Raji (cell line): ENCODE results near the gene INSRR.

ENCODE experiments used
- POLR2A ChIP-seq: IDR thresholded peaks from 2 replicates; pipeline ENCODE4 v1.6.1; 2011; ENCODE audit warnings: low read depth, low read length, control low read depth; ENCODE audit not compliant: insufficient read depth

The INSRR gene

DNA sequence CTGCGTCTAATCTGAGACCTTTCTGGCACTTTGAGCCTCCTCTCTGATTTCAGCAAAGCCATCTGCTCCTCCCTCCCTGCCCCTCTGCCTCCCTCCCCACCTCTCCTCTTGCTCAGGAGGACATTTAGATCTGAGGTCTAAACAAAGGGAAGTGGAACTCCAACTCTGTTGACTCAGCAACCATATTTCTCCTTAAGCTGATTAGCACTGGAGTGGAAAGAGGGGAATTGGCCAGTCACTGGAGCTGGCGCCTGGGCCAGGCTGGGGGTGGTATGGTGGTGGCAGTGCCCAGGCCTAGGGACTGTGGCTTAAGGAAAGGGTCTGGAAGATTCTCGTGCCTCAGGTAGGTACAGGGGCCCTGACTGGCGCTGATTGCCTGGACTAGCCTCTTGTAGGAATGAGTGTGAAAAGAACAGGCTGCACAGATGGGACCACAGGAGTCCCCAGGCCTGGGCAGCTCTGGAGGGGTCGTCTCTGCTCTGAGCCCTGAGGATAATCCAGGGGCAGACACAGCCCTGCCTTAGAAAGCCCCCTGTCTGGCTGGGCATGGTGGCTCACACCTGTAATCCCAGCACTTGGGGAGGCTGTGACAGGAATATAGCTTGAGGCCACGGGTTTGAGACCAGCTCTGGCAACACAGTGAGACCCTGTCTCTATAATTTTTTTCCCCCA, 54.2 kb downstream of the INSRR start:
- no peak for TF ChIP-seq POLR2A

DNA sequence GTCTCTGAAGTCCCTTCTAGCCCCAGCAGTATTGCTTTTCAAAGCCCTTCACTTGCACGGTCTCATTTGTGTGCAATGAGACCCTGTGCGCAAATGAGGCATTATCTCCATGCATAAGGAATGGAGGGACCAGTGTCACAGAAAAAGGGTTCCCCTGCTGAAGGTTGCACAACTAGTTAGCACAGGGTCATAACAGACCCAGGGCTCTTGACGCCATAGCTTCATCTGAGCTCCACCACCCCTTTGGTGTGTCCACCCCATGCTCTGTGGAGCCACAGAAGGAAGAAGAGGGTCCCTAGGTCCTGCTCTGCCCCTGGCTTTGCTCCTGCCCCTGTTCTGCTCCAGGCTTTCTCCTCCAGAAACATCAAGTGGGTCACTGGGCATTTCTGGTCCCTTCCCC, 54.9 kb downstream of the INSRR start:
- no peak for TF ChIP-seq POLR2A

DNA sequence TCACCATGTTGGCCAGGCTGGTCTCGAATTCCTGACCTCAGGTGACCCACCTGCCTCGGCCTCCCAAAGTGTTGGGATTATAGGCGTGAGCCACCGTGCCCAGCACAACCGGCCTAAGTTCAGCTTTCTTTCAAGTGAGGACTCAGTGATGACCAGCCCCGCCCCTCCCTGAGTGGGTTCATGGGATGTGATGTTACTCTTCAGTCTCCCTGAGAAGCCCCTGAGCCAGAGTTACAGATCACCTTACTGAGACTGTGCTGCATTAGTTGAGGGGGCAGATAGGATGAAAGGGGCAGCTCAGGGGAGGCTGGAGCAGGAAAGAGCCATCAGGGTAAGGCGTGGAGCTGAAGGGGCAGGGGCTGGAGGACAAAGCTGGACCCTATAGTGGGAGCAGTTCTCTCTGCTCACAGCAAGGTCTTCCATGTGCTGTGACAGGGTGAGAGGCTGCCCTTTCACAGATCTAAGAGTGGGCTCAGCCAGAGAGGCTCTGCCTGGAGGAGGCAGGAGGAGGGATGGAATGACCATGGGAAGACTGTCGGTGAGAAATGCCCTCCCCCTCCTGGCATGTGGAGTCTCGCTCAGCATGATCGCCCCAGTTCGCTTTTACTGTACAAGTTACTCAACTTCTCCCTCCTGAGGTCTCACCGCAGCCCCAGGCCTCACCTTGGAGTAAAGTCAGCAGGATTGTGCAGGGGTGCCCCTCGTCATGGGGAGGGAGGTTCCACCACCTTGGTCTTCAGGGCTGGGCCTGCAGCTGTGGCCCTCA, 55.6 kb downstream of the INSRR start:
- no peak for TF ChIP-seq POLR2A

DNA sequence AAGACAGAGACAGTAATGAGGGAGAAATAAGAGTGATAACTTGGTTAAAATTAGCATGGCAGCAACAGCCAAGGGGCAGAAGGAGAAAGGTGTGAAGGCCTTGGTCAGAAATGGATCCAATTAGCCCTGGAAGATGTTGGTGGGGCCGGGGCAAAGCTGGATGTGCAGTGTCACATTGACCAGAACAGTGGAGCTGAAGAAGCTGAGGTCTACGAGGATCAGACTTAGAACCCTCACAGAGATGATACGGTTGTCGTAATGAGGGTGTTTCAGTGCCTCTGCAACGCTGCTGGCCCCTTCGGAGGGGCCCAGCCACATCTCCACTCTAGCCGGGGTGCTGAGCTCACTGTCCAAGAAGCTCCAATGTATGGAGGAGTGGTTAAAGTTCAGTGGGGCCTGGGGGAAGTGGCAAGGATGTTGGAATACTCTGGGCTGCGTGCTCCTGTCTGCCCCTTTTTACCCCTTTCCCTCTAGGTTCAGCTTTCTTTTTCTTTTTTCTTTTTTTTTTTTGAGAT, 56.4 kb downstream of the INSRR start:
- no peak for TF ChIP-seq POLR2A

DNA sequence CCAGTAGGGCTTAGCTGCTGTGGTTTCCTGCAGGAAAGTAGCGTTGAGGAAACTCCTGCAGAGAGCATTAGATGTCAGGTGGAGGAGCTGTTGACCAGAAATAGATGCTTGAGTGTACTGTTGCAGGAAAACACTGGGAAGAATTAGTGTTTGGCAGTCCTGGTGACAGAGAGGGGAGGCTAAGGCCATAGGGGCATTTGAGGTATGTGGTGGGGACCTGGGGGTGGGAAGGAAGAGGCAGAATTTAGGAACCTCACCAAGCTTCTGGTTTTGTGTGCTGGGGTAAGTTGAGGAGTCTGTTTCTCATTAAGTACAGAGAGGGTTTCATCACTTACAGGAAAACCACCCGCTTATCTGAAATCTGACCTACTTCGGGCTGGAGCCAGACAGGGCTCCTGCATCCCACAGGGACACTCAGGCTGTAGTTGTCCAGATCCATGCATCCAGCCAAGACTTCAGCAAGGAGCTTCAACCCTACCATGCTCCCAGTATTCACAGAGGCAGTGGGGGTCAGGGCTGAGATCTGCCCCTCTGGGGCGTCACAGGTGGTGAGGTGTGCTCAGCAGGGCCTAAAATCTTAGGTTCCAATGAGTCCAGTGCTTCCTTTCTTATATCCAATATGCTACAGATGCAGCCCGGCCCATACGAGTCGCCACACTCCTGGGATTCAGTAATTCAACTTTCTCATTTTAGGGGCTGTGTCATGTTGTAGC, 57.4 kb downstream of the INSRR start:
- TF ChIP-seq POLR2A, result no peak

DNA sequence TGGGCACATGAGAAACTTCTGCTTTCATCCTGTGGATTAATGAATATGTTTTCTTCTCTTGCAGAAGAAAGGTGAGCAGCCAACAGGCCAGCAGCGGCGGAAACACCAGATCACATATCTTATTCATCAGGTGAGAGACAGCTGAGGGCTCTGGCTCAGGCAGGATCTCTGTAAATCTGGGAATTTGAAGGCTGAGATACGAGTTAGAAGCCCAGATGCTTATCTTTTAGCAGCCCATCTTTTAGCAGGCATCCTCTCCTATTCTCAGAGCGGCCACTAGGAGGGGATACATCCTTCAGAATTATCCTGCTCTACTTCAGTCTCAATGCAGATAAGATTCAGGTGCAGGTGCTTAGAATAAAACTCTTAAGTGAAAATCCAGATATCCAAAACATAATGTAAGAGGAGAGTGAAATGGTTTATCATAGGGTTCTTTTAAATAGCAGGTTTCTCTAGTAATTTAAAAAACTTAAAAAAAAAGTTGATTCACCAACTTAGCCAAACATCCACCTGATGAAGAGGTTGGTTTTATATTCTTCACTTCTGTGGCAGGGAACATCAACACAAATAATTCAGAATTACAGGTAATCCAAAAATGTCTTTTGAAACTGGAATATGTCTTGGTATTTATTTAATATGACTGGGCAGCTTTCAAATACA, 61.6 kb downstream of the INSRR start:
- no peak for TF ChIP-seq POLR2A

DNA sequence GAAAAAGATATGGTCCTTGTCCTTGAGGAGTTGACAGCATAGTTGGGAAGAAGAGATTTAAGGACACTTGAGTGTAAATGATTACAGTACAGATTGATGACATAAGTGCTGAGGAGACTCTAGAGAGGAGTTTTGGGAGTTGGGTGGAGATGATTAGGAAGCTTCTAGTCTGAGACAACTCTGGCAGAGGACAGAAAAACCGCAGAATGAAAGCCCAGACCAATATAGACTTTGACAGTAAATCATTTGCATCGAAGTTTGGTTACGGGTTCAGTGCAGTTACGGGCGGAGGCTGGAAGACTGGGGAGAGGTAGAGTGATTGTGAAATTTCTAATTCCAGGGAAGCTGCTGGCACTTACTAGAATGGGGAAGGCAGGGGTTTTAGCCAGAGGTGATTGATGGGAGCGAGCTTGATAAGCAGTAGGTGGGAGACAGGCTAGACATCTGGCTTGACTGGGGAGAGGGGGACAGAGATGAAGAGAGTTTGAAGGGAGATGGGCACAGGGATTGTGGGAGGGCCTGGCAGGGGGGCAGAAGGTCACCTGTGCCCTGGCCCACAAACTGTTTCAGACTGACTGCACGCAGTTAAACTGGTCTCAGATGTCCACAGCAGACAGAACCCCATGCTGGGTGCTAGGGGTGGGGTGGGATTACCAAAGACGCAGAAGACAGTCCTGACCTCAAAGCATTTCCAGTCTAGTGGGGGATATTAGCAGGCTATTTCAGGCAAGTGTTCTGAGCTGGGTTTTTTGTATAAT, 62.4 kb downstream of the INSRR start:
- no peak for TF ChIP-seq POLR2A

DNA sequence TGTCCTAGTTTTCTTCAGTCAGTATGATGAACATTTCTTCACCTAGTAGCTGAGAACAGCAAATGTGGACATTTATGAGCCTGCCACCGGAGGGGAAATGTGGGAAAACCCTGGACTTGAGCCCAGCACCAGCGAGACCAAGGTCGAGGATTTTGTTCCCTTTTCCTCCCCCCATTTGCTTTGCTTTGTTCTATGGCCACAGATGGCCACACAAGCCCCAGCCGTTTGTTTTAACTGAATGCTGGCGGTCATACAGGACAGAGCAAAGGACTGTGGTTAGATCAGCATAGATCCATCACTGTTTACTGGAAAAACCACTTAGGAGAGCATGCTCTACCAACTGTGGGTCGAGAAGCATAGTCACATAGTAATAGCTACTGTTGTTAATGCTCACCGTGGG, 63.1 kb downstream of the INSRR start:
- no peak for TF ChIP-seq POLR2A

DNA sequence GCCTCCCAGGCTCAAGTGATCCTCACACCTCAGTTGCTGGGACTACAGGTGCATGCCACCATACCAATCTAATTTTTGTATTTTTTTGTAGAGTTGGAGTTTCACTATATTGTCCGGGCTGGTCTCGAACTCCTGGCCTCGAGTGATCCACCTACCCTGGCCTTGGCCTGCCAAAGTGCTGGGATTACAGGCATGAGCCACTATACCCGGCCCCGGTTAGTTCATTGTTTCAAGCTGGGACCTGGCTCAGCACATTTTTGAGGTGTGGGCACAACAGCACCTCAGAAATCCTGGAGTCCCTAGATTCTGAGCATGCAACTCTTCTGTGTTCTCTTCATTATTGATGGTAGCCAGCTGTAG, 63.6 kb downstream of the INSRR start:
- TF ChIP-seq POLR2A, result no peak

DNA sequence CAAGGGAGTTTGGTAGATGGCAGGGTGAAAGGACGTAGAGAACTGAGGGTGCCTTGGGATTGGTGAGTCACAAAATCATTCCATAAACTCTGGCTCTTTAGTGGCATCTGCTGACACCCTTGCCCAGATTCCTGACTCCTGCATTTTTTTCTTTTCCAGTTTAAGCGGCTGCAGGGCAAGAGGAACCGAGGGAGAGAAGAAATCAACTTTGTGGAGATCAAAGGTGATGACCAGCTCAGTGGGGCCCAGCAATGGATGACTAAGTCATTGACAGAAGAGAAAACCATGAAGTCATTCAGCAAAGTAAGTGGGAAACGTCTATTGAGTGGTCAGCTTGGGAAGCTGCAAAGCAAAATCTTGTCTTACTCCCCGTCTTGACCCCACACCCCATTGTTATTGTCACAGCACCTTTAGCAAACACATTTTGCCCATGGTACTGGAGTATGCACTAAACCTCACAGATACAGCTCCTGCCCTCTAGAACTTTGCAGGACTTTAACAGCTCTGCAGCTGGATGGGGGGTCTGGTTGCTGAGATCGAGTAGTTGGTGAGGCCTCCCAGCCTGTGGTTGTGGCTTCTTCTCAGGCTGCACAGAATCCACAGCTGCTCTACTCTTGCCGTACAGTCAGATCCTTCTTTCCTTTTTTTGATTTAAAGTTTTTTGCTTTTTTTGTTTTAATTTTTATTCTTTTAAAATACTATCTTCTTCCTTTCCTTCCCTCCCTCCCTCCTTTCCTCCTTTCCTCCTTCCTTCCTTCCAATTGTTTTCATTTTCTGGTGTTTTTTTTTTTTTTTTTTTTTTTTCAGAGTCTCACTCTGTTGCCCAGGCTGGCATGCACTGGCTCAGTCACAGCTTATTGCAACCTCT, 64.2 kb downstream of the INSRR start:
- TF ChIP-seq POLR2A, result no peak
